ENCODE results near the gene LCN12.

Gene LCN12, protein sequence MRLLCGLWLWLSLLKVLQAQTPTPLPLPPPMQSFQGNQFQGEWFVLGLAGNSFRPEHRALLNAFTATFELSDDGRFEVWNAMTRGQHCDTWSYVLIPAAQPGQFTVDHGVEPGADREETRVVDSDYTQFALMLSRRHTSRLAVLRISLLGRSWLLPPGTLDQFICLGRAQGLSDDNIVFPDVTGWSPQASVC

DNA sequence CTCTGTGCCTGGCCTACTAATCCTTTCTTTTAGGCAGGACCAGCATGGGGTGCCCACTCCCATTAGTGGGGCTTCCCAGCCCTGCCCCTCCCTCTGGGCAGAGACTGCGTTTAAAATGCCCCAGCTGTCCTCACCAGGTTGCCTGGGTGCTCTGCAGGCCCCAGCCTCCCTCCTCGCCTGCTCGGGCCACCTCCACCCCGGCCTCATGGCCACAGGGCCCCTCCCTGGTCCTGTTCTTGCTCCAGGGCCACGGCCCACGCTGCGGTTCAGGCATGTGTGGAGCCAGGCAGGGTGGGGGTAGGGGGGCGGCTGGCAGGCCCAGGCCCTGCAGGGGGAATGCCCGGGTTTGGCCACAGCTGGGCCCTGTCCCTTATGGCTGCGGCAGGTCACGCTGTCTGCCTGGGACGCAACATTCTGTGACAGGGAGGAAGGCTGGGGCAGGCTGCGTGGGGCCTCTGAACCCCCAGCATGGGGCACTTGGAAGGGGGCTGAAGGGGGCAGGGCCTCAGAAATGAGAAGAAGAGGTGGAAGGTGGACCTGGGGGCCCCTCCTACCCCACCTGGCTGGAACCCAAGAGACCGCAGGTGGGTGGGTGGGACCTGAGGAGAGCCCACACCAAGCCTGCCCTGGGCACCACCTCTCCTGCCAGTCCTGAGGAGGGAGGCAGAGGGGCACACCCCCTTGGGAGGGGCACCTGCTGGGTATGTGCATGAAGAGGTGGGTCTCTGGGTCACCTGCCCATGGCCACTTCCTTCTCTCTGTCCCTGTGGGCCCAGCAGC lies at the start of gene LCN12:
Gene LCN12 (plus strand): TSS at position 733 of the 780 bp plus-strand sequence. CDS start 55 bp downstream, outside the sequence.
- FAIRE-seq (no peak), DNase-seq (ENCODE audit: low spot score) (no peak)

DNA sequence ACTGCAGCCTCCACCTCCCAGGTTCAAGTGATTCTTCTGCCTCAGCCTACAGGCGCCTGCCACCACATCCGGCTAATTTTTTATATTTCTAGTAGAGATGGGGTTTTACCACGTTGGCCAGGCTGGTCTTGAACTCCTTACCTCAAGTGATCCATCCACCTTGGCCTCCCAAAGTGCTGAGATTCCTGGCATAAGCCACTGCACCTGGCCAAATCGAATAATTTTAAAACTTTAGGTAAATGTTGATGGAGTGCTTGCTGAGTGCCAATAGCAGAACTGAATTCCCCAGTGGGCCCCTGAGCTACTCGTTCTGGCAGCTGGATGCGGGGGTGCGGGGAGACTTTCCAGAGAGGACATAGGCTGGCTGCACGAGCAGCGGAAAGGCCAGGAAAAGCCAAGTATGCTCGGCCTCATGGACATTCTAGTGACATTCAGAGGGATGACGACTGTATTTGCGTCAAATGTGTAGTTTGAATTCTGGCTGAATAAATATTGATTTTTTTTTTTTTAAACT lies 49.0 kb upstream of the LCN12 start:
- DNase-seq (ENCODE audit: low spot score), result no peak
- FAIRE-seq, result no peak

- DNase-seq (ENCODE audit: low spot score), result no peak
- FAIRE-seq, result no peak
Measured at GRCh38 chr9:136906266-136906665, 45.8 kb upstream of the LCN12 start.

GRCh38 chr9:136907011-136907914 lies 44.8 kb upstream of the LCN12 start:
- no peak for FAIRE-seq
- DNase-seq (ENCODE audit: low spot score), result no peak

DNA sequence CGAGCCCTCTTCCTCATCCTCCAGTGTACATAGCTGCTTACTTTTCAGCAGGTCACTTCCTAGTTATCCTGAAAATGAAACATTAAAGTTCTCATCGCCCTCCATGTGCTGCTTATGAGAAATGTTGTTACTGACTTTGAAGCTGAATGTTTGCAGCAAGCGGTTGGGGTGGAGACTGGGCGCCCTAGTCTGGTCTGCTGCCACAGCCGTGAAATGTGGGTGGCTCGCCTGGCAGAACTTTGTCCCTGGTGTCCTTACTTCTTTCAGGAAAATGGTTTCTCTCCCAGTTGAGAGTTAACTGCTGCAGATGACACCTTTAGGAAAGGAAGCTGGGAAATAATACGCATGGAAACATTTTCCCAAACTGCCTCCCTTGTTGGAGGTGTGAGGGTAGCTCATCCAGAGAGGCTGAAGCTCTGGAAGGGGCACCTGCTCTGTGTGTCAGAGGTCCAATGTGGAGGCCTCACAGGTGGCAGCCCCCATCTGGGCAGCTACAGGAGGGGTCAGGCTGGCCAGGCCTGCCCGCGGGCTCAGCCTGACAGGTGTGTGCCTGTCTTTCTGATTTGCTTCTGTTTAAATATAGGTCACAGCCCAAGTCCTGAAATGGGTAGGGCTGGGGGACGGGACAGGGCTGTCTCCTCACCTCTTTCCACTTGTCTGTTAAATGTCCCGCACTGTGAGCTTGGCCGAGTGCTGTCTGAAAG lies 41.7 kb upstream of the LCN12 start:
- DNase-seq (ENCODE audit: low spot score) (no peak), FAIRE-seq (no peak)

- no peak for DNase-seq (ENCODE audit: low spot score)
- FAIRE-seq, result no peak
Measured at GRCh38 chr9:136910901-136911245, 41.2 kb upstream of the LCN12 start.

GRCh38 chr9:136913701-136914438 lies 38.2 kb upstream of the LCN12 start:
- DNase-seq (ENCODE audit: low spot score) (no peak), FAIRE-seq (no peak)

DNA sequence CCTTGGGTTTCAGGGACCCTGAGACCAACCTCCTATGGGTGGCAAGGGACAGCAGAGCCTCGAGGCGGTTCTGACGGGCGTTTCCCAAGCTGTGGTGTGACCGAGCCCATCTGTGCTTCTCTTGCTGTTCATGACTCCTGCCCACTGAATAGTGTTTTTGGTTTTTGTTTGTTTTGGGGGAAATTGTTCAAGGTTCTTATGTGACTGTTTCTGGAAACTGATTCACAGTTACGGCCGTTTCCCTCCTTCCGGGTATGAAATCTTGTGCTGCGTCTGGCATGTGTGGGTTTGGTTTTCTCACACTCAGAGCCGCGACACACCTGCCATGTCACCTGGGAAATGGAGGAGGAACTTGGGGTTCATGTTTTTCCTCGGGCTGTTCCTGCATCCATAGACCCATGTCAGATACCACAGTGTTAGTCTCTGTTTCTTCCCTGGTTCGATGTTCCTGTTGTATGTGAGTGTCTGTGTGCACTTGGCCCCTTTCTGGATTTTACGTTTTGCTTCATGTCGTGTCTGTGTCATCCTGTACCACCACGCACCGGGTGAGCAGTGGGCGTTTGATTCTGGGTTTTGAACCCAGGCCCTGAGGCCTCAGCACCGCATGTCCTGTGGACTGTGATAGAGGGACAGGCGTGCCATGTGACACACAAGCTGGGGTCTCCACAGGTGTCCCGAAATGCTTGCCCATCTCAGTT lies 36.3 kb upstream of the LCN12 start:
- FAIRE-seq, result no peak
- no peak for DNase-seq (ENCODE audit: low spot score)

- no peak for DNase-seq (ENCODE audit: low spot score)
- no peak for FAIRE-seq
Measured at GRCh38 chr9:136916330-136917184, 35.5 kb upstream of the LCN12 start.

DNA sequence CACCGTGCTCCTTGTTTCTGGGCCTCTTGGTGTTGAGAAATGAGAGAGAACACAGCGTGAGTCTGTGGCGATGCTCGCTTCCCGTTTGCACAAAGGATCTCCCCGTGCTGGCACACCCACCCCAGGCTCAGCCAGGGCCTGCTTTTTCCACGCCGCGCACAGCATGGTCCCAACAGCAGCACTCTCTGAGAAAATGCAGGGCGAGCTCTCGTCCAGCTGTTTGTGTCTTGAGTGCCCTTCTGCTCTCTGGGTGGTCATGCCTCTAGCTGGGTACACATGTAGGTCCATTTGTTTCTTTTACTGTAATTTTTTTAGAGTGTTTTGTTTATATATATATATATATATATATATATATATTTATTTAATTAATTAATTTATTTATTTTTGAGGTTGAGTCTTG lies 34.2 kb upstream of the LCN12 start:
- no peak for DNase-seq (ENCODE audit: low spot score)
- FAIRE-seq, result no peak

DNA sequence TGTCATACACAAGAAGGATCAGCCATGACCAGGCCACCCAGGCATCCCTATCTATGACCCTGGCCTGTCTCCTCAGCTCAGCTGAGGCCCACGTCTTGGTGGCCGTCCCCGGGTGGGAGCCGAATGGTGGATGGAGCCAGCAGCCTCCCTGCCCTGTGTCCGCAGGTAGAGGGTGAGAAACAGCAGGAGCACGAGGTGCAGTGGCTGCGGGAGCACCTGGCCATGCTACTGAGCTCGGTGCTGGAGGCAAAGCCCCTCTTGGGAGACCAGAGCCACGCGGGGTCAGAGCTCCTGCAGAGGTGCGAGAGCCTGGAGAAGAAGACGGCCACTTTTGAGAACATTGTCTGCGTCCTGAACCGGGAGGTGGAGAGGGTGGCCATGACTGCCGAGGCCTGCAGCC lies 32.0 kb upstream of the LCN12 start:
- no peak for FAIRE-seq
- DNase-seq (ENCODE audit: low spot score), result no peak

- DNase-seq (ENCODE audit: low spot score) (no peak), FAIRE-seq (no peak)
Measured at GRCh38 chr9:136920734-136921231, 31.3 kb upstream of the LCN12 start.

- DNase-seq (ENCODE audit: low spot score) (no peak), FAIRE-seq (no peak)
Measured at GRCh38 chr9:136921307-136921706, 30.8 kb upstream of the LCN12 start.

DNA sequence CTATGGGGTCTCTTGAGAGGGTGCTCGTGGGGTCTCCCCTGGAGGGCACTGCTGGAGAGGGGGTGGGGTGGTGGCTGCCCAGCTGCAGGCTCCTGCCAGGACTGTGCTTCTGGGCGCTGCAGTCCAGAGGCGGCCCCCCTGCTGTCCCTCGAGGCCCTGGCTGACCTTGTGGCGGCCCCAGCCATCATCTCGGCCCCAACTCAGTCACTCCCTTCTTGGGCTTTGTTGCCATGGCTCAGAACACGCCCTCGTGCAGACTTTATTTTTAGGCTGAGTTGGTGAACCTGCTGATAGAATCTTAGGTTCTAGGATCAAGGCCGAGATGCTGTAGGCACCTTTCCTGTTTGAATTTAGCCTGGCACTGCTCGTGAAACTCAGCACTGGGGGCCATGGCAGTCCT lies 30.4 kb upstream of the LCN12 start:
- DNase-seq (ENCODE audit: low spot score) (no peak), FAIRE-seq (no peak)

- FAIRE-seq, result no peak
- no peak for DNase-seq (ENCODE audit: low spot score)
Measured at GRCh38 chr9:136922540-136922939, 29.5 kb upstream of the LCN12 start.

- no peak for DNase-seq (ENCODE audit: low spot score)
- FAIRE-seq, result no peak
Measured at GRCh38 chr9:136923881-136924280, 28.2 kb upstream of the LCN12 start.

- DNase-seq (ENCODE audit: low spot score) (no peak), FAIRE-seq (no peak)
Measured at GRCh38 chr9:136925414-136926153, 26.5 kb upstream of the LCN12 start.

DNA sequence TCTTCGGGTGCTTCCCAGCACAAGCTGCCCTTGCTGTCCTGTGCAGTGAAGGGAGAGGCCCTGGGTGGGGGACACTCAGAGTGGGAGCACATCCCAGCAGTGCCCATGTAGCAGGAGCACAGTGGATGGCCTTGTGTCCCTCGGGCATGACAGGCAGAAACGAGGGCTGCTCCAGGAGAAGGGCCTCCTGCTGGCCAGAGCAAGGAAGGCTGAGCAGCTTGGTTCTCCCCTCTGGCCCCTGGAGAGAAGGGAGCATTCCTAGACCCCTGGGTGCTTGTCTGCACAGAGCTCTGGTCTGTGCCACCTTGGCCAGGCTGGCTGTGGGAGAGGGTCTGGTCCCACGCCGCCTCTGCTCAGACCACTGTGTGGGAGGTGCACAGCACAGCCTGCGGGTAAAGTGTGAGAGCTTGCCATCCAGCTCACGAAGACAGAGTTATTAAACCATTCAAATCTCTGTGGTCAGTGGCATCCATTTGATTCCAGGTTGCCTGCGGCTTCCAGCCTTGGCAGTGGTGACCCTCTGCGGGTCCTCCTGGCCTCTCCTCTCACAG lies 25.8 kb upstream of the LCN12 start:
- FAIRE-seq, result no peak

More for the DNA sequence above, 25.8 kb upstream of the LCN12 start:
- DNase-seq (ENCODE audit: low spot score), result no peak
